T follicular helper cell (primary cell): ENCODE measurements around the gene SURF4.
"Not testable (repeated sequence)": the region's sequence is repeated elsewhere in the genome, so short reads cannot be mapped to it uniquely, and the experiment has no call there.

Source experiments
- DNase-seq: peaks from one replicate; pipeline ENCODE4 v3.0.0-alpha.2; 2020; ENCODE audit warnings: low read depth

SURF4 gene

GRCh38 chr9:133397370-133397769 is 21.5 kb upstream of the SURF4 start:
- no peak for DNase-seq

GRCh38 chr9:133396952-133397351 is 21.1 kb upstream of the SURF4 start:
- no peak for DNase-seq

GRCh38 chr9:133394687-133395271 is 18.9 kb upstream of the SURF4 start:
- no peak for DNase-seq

- DNase-seq, result no peak
Observed at GRCh38 chr9:133393399-133393798, 17.5 kb upstream of the SURF4 start.

GRCh38 chr9:133392308-133392707 is 16.4 kb upstream of the SURF4 start:
- DNase-seq, result not testable (repeated sequence)

GRCh38 chr9:133391449-133391848 is 15.6 kb upstream of the SURF4 start:
- DNase-seq, result not testable (repeated sequence)

- DNase-seq, result no peak
Observed at GRCh38 chr9:133390713-133391112, 14.9 kb upstream of the SURF4 start.

- DNase-seq, result no peak
Observed at GRCh38 chr9:133389562-133389961, 13.7 kb upstream of the SURF4 start.

- no peak for DNase-seq
Observed at GRCh38 chr9:133389025-133389557, 13.2 kb upstream of the SURF4 start.

- no peak for DNase-seq
Observed at GRCh38 chr9:133387680-133388079, 11.8 kb upstream of the SURF4 start.

GRCh38 chr9:133386338-133386737 is 10.5 kb upstream of the SURF4 start:
- no peak for DNase-seq

- DNase-seq, result no peak
Observed at GRCh38 chr9:133385452-133385851, 9.6 kb upstream of the SURF4 start.

- no peak for DNase-seq
Observed at GRCh38 chr9:133384736-133385321, 9.0 kb upstream of the SURF4 start.

- DNase-seq, result no peak
Observed at GRCh38 chr9:133383438-133383837, 7.6 kb upstream of the SURF4 start.

GRCh38 chr9:133382507-133383141 is 6.8 kb upstream of the SURF4 start:
- no peak for DNase-seq

- no peak for DNase-seq
Observed at GRCh38 chr9:133380734-133381133, 4.9 kb upstream of the SURF4 start.

- DNase-seq, result no peak
Observed at GRCh38 chr9:133379153-133380086, 3.6 kb upstream of the SURF4 start.

- DNase-seq, result no peak
Observed at GRCh38 chr9:133378408-133378962, 2.6 kb upstream of the SURF4 start.

GRCh38 chr9:133377721-133378216 is 1.9 kb upstream of the SURF4 start:
- no peak for DNase-seq

GRCh38 chr9:133377280-133377679 is 1.4 kb upstream of the SURF4 start:
- not testable (repeated sequence) for DNase-seq

GRCh38 chr9:133375116-133375723 is 640 bp downstream of the SURF4 start:
- no peak for DNase-seq
